A673 (cell line): ENCODE data around the gene FNDC3B. TPM values are rescaled to one million over a fixed set of nuclear protein-coding genes. Genes with fewer than 3 reads are reported as not detected.

ENCODE experiments used
- BruUV-seq: library from RNA; stranded (reverse); fragments of 400-500 nt; replicated peaks from 2 replicates; lab custom pipeline; 2021; lab: Mats Ljungman, UMichigan
- CTCF ChIA-PET: fragments of 300-600 bp; sonication (Branson Sonifier 250); formaldehyde crosslinking; loops from one replicate; lab custom pipeline; 2022; ENCODE audit warnings: antibody characterized with exemption; lab: Charles Lee
- POLR2A ChIA-PET: fragments of 300-600 bp; sonication (Branson Sonifier 250); formaldehyde crosslinking; loops from one replicate; lab custom pipeline; 2022; ENCODE audit warnings: antibody characterized with exemption; ENCODE audit not compliant: low non-redundant PET; lab: Charles Lee
- DNase-seq: peaks from one replicate; pipeline ENCODE4 v3.0.0-alpha.2; 2015; ENCODE audit warnings: low spot score
- H3K27ac ChIP-seq: fragments of 200-600 bp; sonication (generic); 2 replicates; pipeline ENCODE4 v1.5.1; 2016; ENCODE audit warnings: mixed run types, low read depth, mild to moderate bottlenecking, mixed read lengths, antibody characterized with exemption, low read length; ENCODE audit not compliant: poor library complexity, severe bottlenecking
- H3K27me3 ChIP-seq: fragments of 200-600 bp; sonication (generic); replicated peaks from 2 replicates; pipeline ENCODE4 v1.6.1; 2017; ENCODE audit warnings: mixed run types, low read depth, mild to moderate bottlenecking, mixed read lengths, antibody characterized with exemption, low read length; ENCODE audit not compliant: insufficient read depth, poor library complexity
- H3K36me3 ChIP-seq: fragments of 200-600 bp; sonication (generic); 2 replicates; pipeline ENCODE4 v1.6.1; 2016; ENCODE audit warnings: mixed run types, mild to moderate bottlenecking, mixed read lengths, antibody characterized with exemption, low read length; ENCODE audit not compliant: insufficient read depth, poor library complexity, severe bottlenecking
- H3K4me1 ChIP-seq: fragments of 200-600 bp; sonication (generic); 2 replicates; pipeline ENCODE4 v1.6.1; 2017; ENCODE audit warnings: mixed run types, mild to moderate bottlenecking, mixed read lengths, antibody characterized with exemption, low read length; ENCODE audit not compliant: insufficient read depth, poor library complexity, severe bottlenecking
- H3K4me3 ChIP-seq: fragments of 200-600 bp; sonication (generic); 2 replicates; pipeline ENCODE4 v1.5.1; 2016; ENCODE audit warnings: low read depth, mixed run types, mild to moderate bottlenecking, mixed read lengths, low read length; ENCODE audit not compliant: poor library complexity, severe bottlenecking
- H3K9me3 ChIP-seq: fragments of 200-600 bp; sonication (generic); 2 replicates; pipeline ENCODE4 v1.6.1; 2016; ENCODE audit warnings: mixed run types, low read depth, mild to moderate bottlenecking, mixed read lengths, antibody characterized with exemption, low read length; ENCODE audit not compliant: poor library complexity, severe bottlenecking
- EZH2 ChIP-seq: fragments of 200-600 bp; sonication (generic); IDR thresholded peaks from 2 replicates; pipeline ENCODE4 v1.6.1; 2017; ENCODE audit warnings: borderline replicate concordance, low read depth, mild to moderate bottlenecking, mixed read lengths, antibody characterized with exemption, low read length; ENCODE audit not compliant: poor library complexity, severe bottlenecking
- intact Hi-C: fragments of 100-400 bp; cut with micrococcal nuclease; formaldehyde crosslinking; loops from one replicate; pipeline ENCODE4 v1.10.0; 2022; ENCODE audit not compliant: unreplicated experiment
- total RNA-seq: library from RNA; stranded (reverse); gene quantifications from 2 replicates; pipeline ENCODE4 v1.2.3, GENCODE V29; 2021
- TF ChIP-seq, protein P1 (sequence below): fragments of 300-800, 200-600 bp; sonication (generic); conservative IDR thresholded peaks from 2 replicates; pipeline ENCODE4 v1.5.1; 2017; ENCODE audit warnings: low read depth, mild to moderate bottlenecking, antibody characterized with exemption, low read length, moderate library complexity, mixed read lengths

The FNDC3B gene
- total RNA-seq, 1 experiment from 2014 or later, result 50.8 TPM

DNA sequence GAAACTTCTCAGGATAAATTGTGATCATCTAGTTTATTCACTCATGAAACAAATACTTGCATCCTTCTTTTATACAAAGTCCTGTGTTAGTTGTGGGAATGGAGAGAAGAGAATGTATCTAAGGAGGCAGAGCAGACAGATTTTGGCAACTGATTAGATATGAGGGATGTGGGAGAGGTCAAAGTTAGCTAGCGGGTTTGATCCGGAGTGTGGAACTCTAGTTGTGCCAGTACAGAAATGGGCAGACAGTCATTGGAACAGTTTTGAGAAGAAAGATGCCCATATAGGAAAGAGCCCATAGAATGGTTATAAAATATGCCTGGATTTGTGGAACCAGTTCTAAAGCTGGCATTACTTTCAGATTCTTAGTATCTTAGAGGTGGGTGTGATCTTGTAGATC is 141.1 kb downstream of the FNDC3B start:
- no peak for TF ChIP-seq EZH2
- TF ChIP-seq, protein P1, sequence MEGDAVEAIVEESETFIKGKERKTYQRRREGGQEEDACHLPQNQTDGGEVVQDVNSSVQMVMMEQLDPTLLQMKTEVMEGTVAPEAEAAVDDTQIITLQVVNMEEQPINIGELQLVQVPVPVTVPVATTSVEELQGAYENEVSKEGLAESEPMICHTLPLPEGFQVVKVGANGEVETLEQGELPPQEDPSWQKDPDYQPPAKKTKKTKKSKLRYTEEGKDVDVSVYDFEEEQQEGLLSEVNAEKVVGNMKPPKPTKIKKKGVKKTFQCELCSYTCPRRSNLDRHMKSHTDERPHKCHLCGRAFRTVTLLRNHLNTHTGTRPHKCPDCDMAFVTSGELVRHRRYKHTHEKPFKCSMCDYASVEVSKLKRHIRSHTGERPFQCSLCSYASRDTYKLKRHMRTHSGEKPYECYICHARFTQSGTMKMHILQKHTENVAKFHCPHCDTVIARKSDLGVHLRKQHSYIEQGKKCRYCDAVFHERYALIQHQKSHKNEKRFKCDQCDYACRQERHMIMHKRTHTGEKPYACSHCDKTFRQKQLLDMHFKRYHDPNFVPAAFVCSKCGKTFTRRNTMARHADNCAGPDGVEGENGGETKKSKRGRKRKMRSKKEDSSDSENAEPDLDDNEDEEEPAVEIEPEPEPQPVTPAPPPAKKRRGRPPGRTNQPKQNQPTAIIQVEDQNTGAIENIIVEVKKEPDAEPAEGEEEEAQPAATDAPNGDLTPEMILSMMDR, result no peak
- no TSS peak for BruUV-seq
- Histone ChIP-seq H3K9me3 (no peaks in the 10 kb centered on the region), H3K4me1 (peaks cover 31% of the 10 kb centered on the region), H3K36me3 (no peaks in the 10 kb centered on the region), H3K27me3 (no peaks in the 10 kb centered on the region), H3K27ac (no peak overlapping the region), H3K4me3 (no peak overlapping the region)
- CTCF ChIA-PET, result no interaction called here
- no peak for DNase-seq
- intact Hi-C loops, result no loop called here
- POLR2A ChIA-PET, result no interaction called here

DNA sequence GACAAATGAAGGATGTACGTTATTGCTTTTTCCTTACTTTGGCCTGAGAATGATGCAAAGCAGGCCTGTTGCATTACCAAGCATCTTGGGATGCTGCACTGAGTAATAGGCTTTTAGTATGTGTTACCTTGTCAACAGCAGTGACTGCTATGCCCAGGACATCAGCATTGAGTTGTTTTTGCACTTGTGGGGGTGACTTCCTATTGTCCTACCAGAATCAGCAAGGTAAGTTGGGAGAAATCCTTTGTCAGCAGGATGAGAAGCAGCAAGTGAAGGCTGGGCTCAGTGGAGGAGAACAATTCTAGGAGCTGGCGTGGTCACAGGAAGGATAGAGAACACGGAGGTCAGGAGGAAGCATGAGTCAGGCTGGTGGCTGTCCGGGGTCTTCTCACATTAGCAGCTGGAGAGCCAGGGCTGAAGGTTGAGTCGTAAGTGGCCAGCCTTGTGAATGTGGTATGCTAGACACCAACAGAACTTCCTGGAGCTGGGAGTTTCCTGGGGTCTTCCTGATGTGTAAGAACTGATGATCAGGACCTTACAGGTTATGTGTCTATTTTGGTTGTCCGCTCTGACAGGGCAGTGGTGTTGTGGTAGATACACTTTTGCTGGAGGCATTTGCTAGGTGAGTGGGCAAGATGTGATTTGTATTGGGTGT is 142.7 kb downstream of the FNDC3B start:
- ChIA-PET CTCF (no interaction called here), POLR2A (no interaction called here)
- BruUV-seq, result no TSS peak

DNA sequence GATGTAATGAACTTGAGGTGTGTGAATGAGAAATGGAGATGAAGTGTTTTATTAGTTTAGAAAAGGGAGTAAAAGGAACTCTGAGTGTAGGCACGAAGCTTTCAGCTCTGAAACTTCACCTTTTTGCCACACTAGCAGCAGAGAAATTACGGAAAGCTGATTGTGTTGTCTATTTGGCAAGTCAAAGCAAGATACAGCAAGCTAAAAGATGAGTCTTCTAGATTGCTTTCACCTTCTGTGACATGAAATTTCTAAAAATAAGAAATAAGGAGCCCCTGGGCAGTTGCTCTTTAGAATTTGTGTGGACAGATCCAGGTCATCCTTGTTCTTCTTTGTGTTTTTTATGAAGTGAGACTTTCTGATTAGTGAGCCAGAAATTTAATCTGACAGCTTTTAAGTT is 143.4 kb downstream of the FNDC3B start:
- ChIA-PET CTCF (no interaction called here), POLR2A (no interaction called here)
- DNase-seq, result no peak
- no peaks in the 10 kb centered on the region for H3K9me3 ChIP-seq
- no peaks in the 10 kb centered on the region for H3K27me3 ChIP-seq
- H3K36me3 ChIP-seq, result no peaks in the 10 kb centered on the region
- no peak for TF ChIP-seq EZH2
- no peak overlapping the region for H3K4me3 ChIP-seq
- intact Hi-C loops, result no loop called here
- H3K4me1 ChIP-seq, result peaks cover 8% of the 10 kb centered on the region
- BruUV-seq, result no TSS peak
- no peak overlapping the region for H3K27ac ChIP-seq

More for the DNA sequence above, 142.7 kb downstream of the FNDC3B start:
- Histone ChIP-seq H3K36me3 (no peaks in the 10 kb centered on the region), H3K4me1 (peaks cover 15% of the 10 kb centered on the region), H3K27me3 (no peaks in the 10 kb centered on the region), H3K9me3 (no peaks in the 10 kb centered on the region), H3K27ac (no peak overlapping the region), H3K4me3 (no peak overlapping the region)
- intact Hi-C loops, result no loop called here
- DNase-seq, result no peak
- TF ChIP-seq, protein P1, result no peak

DNA sequence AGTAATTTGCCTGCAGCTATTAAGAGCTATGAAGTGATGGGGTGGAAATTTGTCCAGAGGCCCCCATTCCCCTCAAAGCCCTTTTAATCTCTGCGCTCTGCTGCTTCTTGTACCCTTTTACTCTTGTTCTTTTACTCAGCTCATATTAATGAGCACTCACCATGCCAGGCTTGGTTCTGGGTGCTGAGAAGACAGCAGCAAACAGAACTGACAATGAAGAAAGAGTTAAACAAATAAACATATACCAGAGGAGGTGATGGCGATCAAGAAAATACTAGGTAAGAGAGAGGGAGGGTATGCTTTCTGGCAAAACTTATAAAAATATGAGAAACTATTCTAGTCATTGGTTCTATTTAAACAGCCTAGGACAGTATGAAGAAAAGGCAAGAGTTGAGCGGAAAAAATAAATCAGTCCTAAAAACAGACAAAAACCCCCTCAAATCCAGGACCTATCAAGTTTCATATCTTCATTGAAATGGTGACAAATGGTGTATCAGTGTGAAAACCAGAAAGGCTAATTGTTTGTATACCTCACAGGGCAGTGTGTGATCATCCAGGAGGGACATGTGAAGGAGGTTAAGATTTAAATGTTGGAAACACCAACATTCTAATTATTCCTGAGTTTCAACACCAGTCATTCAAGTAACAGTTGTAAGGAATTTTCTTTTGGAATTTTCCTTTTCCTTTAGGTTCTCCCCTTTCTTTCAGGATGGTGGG is 144.9 kb downstream of the FNDC3B start:
- Histone ChIP-seq H3K36me3 (no peaks in the 10 kb centered on the region), H3K4me1 (peaks cover 3% of the 10 kb centered on the region), H3K4me3 (no peak overlapping the region), H3K27ac (no peak overlapping the region), H3K27me3 (no peaks in the 10 kb centered on the region), H3K9me3 (no peaks in the 10 kb centered on the region)
- BruUV-seq, result no TSS peak
- CTCF ChIA-PET, result no interaction called here
- POLR2A ChIA-PET, result no interaction called here
- DNase-seq, result no peak
- intact Hi-C loops, result no loop called here
- TF ChIP-seq, protein P1, result no peak
- no peak for TF ChIP-seq EZH2
